Measurements from ENCODE around the gene SH3RF3. TPM values are rescaled to one million over a fixed set of nuclear protein-coding genes. Genes with fewer than 3 reads are reported as not detected.
A peak's percentile ranks its signal among the peaks of the same experiment; 100 is the strongest.

Gene SH3RF3
- total and polyA plus RNA-seq, 4 donors: 2.9 to 9.7 (median 8.6) TPM

DNA sequence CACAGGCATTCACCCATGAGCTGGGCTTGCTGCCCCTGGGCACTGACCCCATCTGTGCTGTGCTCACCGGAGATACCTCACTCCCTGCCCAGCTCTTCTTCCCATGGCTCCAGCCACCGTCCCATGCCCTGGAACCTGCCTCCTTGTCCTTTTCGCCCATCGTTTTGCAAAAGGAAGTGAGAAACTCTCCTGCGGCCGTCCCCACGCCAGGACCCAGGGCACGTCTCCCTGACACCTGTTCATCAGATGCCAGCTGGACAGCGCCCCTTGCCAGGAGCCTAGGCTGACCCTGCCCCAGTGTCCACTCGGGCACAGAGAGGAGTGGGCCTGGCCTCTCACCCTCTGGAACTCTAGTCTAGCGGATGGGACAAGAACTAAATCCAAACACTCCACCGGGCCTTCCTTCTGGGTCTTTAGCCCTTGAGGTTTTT lies 246.1 kb downstream of the SH3RF3 start:
- WGBS, 2 donors: 95% methylated on average over 12 of the region's 12 CpGs
- Histone ChIP-seq H3K9ac (ENCODE audit: insufficient read depth in 1 of 2, low read length in 2 of 2) (no peak overlapping the region), H3K4me3 (no peak overlapping the region), H3K36me3 (ENCODE audit: control insufficient read depth in 4 of 4, insufficient read depth in 4 of 4, low read length in 4 of 4) (peaks cover 0 to 2% (median 0%) of the 10 kb centered on the region in 4 donors), H3K27me3 (ENCODE audit: control insufficient read depth in 3 of 3, insufficient read depth in 3 of 3, low read length in 2 of 3) (no peaks in the 10 kb centered on the region), H3K9me3 (ENCODE audit: control insufficient read depth in 4 of 4, insufficient read depth in 3 of 4, low read length in 3 of 4) (no peaks in the 10 kb centered on the region), H3K27ac (ENCODE audit: low read depth in 1 of 2, low read length in 1 of 2) (no peak overlapping the region), H3K4me1 (ENCODE audit: control insufficient read depth in 5 of 5, insufficient read depth in 5 of 5, low read length in 5 of 5) (peaks cover 0 to 4% (median 0%) of the 10 kb centered on the region in 5 donors)
- ATAC-seq (ENCODE audit: insufficient read depth, low FRiP score) (no peak), DNase-seq (peak in 1 of 3 donors; percentile 3)
- TF ChIP-seq, protein P1, sequence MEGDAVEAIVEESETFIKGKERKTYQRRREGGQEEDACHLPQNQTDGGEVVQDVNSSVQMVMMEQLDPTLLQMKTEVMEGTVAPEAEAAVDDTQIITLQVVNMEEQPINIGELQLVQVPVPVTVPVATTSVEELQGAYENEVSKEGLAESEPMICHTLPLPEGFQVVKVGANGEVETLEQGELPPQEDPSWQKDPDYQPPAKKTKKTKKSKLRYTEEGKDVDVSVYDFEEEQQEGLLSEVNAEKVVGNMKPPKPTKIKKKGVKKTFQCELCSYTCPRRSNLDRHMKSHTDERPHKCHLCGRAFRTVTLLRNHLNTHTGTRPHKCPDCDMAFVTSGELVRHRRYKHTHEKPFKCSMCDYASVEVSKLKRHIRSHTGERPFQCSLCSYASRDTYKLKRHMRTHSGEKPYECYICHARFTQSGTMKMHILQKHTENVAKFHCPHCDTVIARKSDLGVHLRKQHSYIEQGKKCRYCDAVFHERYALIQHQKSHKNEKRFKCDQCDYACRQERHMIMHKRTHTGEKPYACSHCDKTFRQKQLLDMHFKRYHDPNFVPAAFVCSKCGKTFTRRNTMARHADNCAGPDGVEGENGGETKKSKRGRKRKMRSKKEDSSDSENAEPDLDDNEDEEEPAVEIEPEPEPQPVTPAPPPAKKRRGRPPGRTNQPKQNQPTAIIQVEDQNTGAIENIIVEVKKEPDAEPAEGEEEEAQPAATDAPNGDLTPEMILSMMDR (IDR thresholded peaks at IDR 0.05; ENCODE audit: control extremely low read depth, extremely low read depth): no peak

DNA sequence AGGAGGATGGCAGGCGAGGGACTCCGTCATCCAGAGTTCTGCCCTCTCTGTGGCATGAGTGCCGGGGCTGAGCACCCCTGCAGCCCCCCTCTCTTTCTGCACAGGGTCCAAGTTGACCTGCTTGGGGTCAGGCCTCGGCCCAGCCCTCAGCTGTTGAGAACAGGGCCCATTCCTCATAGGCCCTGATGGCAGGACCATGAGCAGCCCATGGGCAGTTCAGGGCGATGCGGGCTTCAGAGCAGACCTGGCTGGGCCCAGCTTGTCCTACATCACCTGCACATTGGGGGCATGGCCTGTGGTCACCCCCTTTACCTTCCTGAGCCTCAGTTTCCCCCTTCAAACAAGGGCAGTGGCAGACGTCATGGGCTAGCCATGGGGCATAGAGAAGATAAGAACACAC lies 246.7 kb downstream of the SH3RF3 start:
- DNase-seq (peak in 1 of 3 donors; percentile 4), ATAC-seq (ENCODE audit: insufficient read depth, low FRiP score) (no peak)
- Histone ChIP-seq H3K27ac (ENCODE audit: low read depth in 1 of 2, low read length in 1 of 2) (no peak overlapping the region), H3K4me3 (no peak overlapping the region), H3K9ac (ENCODE audit: insufficient read depth in 1 of 2, low read length in 2 of 2) (no peak overlapping the region), H3K36me3 (ENCODE audit: control insufficient read depth in 4 of 4, insufficient read depth in 4 of 4, low read length in 4 of 4) (peaks cover 0 to 2% (median 0%) of the 10 kb centered on the region in 4 donors), H3K9me3 (ENCODE audit: control insufficient read depth in 4 of 4, insufficient read depth in 3 of 4, low read length in 3 of 4) (no peaks in the 10 kb centered on the region), H3K4me1 (ENCODE audit: control insufficient read depth in 5 of 5, insufficient read depth in 5 of 5, low read length in 5 of 5) (peaks cover 0 to 4% (median 0%) of the 10 kb centered on the region in 5 donors), H3K27me3 (ENCODE audit: control insufficient read depth in 3 of 3, insufficient read depth in 3 of 3, low read length in 2 of 3) (no peaks in the 10 kb centered on the region)
- WGBS, 2 donors: 96 to 97% methylated on average over 7 of the region's 7 CpGs
- TF ChIP-seq, protein P1 (IDR thresholded peaks at IDR 0.05; ENCODE audit: control extremely low read depth, extremely low read depth): no peak

DNA sequence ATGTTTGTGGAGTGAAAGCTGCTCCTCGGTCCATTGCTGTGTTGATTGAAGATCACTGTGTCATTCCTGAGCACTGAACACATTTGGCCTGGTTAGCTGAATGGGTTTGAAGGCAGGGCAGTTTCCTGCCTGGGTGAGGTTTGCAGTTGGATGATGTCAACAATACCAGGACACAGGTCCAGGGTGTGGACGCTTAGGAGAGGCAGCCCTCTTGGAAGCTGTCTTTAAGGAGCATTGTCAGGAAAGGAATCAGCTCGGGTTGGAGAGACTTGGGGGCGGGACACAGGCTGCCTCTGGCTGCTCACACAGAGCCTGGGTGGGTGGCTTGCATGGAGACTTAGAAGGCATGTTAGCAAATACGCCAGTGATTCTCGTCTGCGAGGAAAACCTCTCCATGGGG lies 247.1 kb downstream of the SH3RF3 start:
- DNase-seq (peak in 1 of 3 donors; percentile 19), ATAC-seq (ENCODE audit: insufficient read depth, low FRiP score) (no peak)
- Histone ChIP-seq H3K4me1 (ENCODE audit: control insufficient read depth in 5 of 5, insufficient read depth in 5 of 5, low read length in 5 of 5) (peaks cover 0 to 4% (median 0%) of the 10 kb centered on the region in 5 donors), H3K9me3 (ENCODE audit: control insufficient read depth in 4 of 4, insufficient read depth in 3 of 4, low read length in 3 of 4) (no peaks in the 10 kb centered on the region), H3K36me3 (ENCODE audit: control insufficient read depth in 4 of 4, insufficient read depth in 4 of 4, low read length in 4 of 4) (peaks cover 0 to 2% (median 0%) of the 10 kb centered on the region in 4 donors), H3K27me3 (ENCODE audit: control insufficient read depth in 3 of 3, insufficient read depth in 3 of 3, low read length in 2 of 3) (no peaks in the 10 kb centered on the region), H3K4me3 (no peak overlapping the region), H3K27ac (ENCODE audit: low read depth in 1 of 2, low read length in 1 of 2) (no peak overlapping the region), H3K9ac (ENCODE audit: insufficient read depth in 1 of 2, low read length in 2 of 2) (no peak overlapping the region)
- TF ChIP-seq, protein P1 (IDR thresholded peaks at IDR 0.05; ENCODE audit: control extremely low read depth, extremely low read depth): no peak
- 72 to 86% methylated on average over 7 of the region's 7 CpGs for WGBS, 2 donors

All from lung (tissue), 12 donors.